ENCODE data around the gene SGCA.

SGCA gene

DNA sequence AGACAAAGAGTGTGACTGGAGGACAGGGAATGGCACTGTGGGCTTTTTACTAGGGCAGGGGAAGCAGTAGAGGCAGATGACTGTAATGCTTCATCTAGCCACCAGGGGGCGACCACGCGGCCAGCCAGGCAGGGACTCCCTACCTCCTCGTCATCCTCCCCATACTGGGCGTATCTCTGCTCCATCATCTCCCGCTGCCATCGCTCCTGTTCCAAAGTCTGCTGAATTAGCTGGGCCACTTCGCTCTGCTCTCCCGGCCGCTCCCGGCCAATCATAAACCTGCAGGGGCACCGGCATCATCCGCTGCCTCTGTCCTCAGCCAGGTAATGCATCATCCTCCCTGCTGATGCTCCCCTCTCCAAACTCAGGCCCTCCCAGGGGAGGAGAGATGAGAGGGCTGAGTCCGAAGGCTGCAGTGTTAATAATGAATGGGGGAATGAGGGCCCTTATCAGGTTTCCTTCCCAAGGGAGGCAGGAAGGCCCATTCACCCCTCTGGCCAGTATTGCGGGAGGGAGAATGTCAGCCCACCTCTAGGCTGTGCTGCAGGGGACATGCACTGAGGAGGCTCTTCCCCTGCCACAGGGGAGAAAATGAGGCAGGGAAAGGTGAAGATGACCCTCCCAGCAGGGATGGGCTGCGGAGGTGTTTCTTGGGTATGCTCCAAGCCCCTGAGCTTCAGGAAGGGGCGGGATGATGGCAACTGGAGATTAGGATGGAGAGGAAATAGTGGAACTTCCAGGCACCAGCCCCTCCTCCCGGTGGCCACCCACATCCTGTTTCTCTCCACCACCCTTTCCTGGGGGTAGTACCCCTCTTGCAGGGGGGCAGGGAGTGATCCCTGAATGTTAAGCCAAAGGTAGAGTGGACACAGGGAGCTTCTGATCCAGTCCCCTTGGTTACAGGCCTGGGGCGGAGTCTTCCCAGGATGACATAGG is 25.6 kb upstream of the SGCA start:
- Histone ChIP-seq H3K4me3 (no peak overlapping the region), H3K36me3 (ENCODE audit: insufficient read depth, low read length) (peaks cover 85% of the 10 kb centered on the region), H3K27ac (no peak overlapping the region), H3K9ac (ENCODE audit: insufficient read length) (no peak overlapping the region), H3K9me3 (ENCODE audit: low read depth, low read length) (no peaks in the 10 kb centered on the region)
- no peak for DNase-seq (ENCODE audit: low read depth, low spot score)
- TF ChIP-seq POLR2AphosphoS5 (IDR thresholded peaks at IDR 0.05; ENCODE audit: borderline replicate concordance, low read depth, low read length) (no peak), EZH2 (IDR thresholded peaks at IDR 0.05) (no peak), FOXP2 (optimal IDR thresholded peaks at IDR 0.05; ENCODE audit: control extremely low read depth, extremely low read length, insufficient read depth) (no peak)

DNA sequence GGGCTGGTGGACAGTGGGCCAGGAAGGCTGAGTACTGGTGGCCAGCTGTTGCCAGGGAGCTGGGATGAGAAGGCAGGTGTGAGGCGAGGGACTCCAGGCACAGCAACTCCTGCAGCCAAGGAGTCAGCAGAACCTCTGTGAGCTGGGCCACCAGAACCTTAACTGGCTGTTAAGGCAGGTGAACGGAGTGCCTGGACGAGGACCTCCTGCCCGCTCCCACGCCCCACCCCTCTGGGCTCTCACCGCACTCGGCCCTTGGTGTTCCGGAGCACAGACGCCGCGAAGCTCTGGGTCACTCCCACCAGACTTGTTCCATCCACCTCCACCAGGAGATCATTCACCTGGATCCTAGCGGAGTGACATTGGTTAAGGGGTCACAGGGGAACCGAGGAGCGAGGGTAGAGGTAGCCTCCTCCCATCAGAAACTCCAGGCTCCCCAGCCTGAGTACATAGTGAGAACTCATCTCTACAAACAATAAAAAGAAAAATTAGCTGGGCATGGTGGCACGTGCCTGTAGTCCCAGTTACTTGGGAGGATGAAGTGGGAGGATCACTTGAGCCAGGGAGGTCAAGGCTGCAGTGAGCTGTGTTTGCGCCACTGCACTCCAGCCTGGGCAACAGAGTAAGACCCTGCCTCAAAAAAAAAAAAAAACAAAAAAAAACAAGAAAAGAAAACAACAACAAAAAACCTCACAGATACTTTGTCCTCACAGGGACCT is 24.6 kb upstream of the SGCA start:
- Histone ChIP-seq H3K27ac (no peak overlapping the region), H3K9me3 (ENCODE audit: low read depth, low read length) (no peaks in the 10 kb centered on the region), H3K9ac (ENCODE audit: insufficient read length) (no peak overlapping the region), H3K4me3 (no peak overlapping the region), H3K36me3 (ENCODE audit: insufficient read depth, low read length) (peaks cover 84% of the 10 kb centered on the region)
- DNase-seq (ENCODE audit: low read depth, low spot score): no peak
- TF ChIP-seq EZH2 (IDR thresholded peaks at IDR 0.05) (no peak), FOXP2 (optimal IDR thresholded peaks at IDR 0.05; ENCODE audit: control extremely low read depth, extremely low read length, insufficient read depth) (no peak), POLR2AphosphoS5 (IDR thresholded peaks at IDR 0.05; ENCODE audit: borderline replicate concordance, low read depth, low read length) (no peak)

DNA sequence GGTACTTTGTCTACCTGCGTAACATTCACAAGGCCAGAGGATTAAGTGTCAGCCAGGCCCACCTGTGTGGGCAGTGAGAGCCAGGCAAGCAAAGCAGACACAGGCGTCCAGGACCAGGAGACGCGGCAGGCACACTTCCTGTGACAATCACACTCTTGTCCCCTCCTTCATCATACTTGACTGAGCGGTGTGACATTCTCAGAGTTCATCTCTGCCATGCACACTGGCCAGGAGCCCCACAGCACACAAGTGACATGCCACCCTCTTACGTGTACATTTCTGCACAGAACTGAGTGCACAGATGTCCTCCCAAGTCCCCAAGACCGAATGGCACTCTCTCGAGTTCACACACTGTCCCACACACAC is 24.1 kb upstream of the SGCA start:
- no peak for DNase-seq (ENCODE audit: low read depth, low spot score)
- H3K9ac ChIP-seq (ENCODE audit: insufficient read length): no peak overlapping the region
- no peaks in the 10 kb centered on the region for H3K9me3 ChIP-seq (ENCODE audit: low read depth, low read length)
- H3K27ac ChIP-seq: no peak overlapping the region
- H3K4me3 ChIP-seq: no peak overlapping the region
- TF ChIP-seq FOXP2 (optimal IDR thresholded peaks at IDR 0.05; ENCODE audit: control extremely low read depth, extremely low read length, insufficient read depth) (no peak), EZH2 (IDR thresholded peaks at IDR 0.05) (no peak), POLR2AphosphoS5 (IDR thresholded peaks at IDR 0.05; ENCODE audit: borderline replicate concordance, low read depth, low read length) (no peak)
- H3K36me3 ChIP-seq (ENCODE audit: insufficient read depth, low read length): peaks cover 84% of the 10 kb centered on the region

DNA sequence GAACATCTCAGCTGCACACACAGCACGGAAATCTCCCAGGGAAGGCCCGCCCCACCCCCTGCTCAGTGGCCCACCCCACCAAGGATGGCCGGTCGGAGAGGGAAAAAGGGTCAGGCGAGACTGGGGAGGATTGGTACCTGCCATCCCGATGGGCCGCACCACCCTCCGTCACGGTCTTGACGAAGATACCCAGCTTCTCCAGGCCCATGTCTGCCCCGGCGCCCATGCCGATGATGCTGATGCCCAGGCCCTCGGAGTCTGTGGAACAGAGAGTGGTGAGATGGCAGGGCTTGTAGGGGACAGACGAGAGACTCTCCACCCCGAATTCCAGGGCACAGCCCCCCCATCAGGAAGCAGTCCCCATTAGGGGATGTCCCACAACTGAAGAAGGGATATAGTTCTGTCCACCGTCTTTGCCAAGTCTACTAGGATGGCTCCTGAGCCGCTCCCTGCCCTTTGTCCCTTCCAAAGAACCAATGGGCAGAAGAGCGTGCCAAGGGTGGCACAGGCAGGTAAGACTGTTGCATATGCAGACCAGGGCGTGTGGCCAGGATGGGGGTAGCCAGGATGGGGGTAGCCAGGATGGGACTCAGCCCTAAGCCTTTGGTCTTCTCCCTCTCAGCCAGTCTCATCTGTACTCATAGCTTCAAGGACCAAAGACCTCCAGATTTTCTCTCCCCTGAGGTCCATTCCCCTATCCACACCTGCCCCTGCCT is 22.2 kb upstream of the SGCA start:
- Histone ChIP-seq H3K4me3 (no peak overlapping the region), H3K9me3 (ENCODE audit: low read depth, low read length) (no peaks in the 10 kb centered on the region), H3K27ac (no peak overlapping the region), H3K9ac (ENCODE audit: insufficient read length) (no peak overlapping the region), H3K36me3 (ENCODE audit: insufficient read depth, low read length) (peaks cover 67% of the 10 kb centered on the region)
- DNase-seq (ENCODE audit: low read depth, low spot score): no peak
- TF ChIP-seq EZH2 (IDR thresholded peaks at IDR 0.05) (no peak), FOXP2 (optimal IDR thresholded peaks at IDR 0.05; ENCODE audit: control extremely low read depth, extremely low read length, insufficient read depth) (no peak), POLR2AphosphoS5 (IDR thresholded peaks at IDR 0.05; ENCODE audit: borderline replicate concordance, low read depth, low read length) (no peak)

DNA sequence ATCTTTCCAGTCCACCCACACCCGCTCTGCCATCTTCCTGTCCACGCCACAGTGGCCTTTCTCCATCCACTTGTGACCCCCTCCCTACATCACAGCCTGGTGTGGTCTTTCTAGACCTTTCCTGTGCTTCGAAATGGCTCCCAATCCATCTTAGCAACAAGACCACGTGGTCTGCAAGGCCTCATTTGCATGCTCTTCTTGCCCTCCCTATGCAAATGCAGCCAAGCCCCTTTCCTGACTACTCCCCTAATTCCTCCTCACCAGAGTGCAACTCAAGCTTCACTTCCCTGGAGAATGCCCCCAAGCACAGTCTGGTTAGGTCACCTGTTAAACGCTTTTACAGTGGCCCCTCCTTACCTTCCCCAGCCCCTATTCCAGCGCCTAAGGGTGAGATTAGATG is 21.4 kb upstream of the SGCA start:
- H3K27ac ChIP-seq: no peak overlapping the region
- H3K4me3 ChIP-seq: no peak overlapping the region
- H3K9ac ChIP-seq (ENCODE audit: insufficient read length): no peak overlapping the region
- H3K36me3 ChIP-seq (ENCODE audit: insufficient read depth, low read length): peaks cover 60% of the 10 kb centered on the region
- DNase-seq (ENCODE audit: low read depth, low spot score): no peak
- TF ChIP-seq EZH2 (IDR thresholded peaks at IDR 0.05) (no peak), POLR2AphosphoS5 (IDR thresholded peaks at IDR 0.05; ENCODE audit: borderline replicate concordance, low read depth, low read length) (no peak), FOXP2 (optimal IDR thresholded peaks at IDR 0.05; ENCODE audit: control extremely low read depth, extremely low read length, insufficient read depth) (no peak)
- H3K9me3 ChIP-seq (ENCODE audit: low read depth, low read length): no peaks in the 10 kb centered on the region

DNA sequence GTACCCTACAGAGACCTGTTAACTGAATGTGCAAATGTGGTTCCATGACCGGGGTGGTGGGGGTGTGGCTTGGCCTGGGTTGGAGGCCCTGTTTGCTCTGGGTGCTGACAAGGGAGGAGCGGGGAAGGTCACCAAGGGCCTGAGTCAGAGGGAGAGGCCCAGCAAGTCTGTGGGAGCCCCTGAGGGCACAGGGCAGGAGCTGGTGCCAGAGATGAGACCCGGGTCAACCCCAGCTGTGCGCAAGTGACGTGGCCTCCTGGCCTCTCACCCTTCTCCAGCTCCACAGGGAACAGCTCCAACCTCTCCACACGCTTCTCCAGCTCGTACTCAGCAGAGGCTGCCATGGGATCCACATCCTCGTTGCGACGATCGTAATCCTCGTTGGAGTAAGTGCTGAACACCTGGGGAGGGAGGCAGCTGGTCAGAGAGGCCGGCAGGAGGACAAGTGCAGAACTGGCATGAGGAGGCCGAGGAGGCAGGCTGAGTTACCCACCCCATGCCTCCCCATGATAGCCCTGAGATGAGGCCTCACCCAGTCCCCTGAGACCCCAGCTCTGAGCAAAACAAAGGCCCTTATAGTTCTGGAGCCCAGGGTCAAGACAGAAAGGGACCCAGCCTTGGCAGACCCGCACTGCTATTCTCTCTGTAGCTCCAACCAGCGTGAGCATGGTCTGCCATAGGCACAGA is 20.8 kb upstream of the SGCA start:
- Histone ChIP-seq H3K9ac (ENCODE audit: insufficient read length) (no peak overlapping the region), H3K9me3 (ENCODE audit: low read depth, low read length) (no peaks in the 10 kb centered on the region), H3K4me3 (no peak overlapping the region), H3K36me3 (ENCODE audit: insufficient read depth, low read length) (peaks cover 55% of the 10 kb centered on the region), H3K27ac (no peak overlapping the region)
- no peak for DNase-seq (ENCODE audit: low read depth, low spot score)
- no peak for TF ChIP-seq FOXP2 (optimal IDR thresholded peaks at IDR 0.05; ENCODE audit: control extremely low read depth, extremely low read length, insufficient read depth)
- no peak for TF ChIP-seq POLR2AphosphoS5 (IDR thresholded peaks at IDR 0.05; ENCODE audit: borderline replicate concordance, low read depth, low read length)
- no peak for TF ChIP-seq EZH2 (IDR thresholded peaks at IDR 0.05)

DNA sequence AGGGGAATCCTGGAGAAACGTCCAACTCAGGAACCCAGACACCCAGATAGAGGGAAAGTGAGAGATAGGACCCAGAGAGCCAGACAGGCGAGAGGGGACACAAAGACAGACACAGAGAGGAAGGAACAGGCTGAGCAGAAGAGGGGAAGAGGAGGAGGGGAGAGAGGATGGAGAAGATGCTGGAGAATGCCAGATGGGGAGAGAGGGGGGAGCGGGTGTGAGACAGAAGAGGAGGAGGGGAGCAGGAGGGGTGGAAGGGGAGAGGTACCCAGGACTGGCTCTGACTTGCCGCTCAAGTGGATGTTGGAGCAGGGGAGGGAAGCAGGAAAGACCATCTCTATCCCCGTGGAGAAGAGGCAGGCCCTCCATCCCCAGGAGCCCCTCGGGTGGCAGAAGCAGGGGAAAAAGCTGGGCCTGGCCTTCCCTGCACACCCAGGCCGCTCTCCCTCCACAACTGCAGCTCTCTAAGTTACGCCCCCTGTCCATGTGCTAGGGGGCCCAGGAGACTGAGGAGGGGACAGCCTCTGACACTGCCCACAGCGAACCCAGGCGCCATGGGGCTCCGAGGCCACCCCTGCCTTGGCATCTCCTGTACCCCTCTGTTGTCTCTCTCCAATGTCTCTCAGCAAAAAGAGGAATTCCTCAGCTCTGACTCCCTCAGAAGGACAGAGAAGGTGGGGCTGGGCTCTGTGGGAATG is 20.1 kb upstream of the SGCA start:
- H3K4me3 ChIP-seq: no peak overlapping the region
- no peak overlapping the region for H3K27ac ChIP-seq
- TF ChIP-seq POLR2AphosphoS5 (IDR thresholded peaks at IDR 0.05; ENCODE audit: borderline replicate concordance, low read depth, low read length): no peak
- no peak for TF ChIP-seq EZH2 (IDR thresholded peaks at IDR 0.05)
- no peak for TF ChIP-seq FOXP2 (optimal IDR thresholded peaks at IDR 0.05; ENCODE audit: control extremely low read depth, extremely low read length, insufficient read depth)
- DNase-seq (ENCODE audit: low read depth, low spot score): no peak
- H3K9ac ChIP-seq (ENCODE audit: insufficient read length): no peak overlapping the region
- H3K9me3 ChIP-seq (ENCODE audit: low read depth, low read length): no peaks in the 10 kb centered on the region
- H3K36me3 ChIP-seq (ENCODE audit: insufficient read depth, low read length): peaks cover 48% of the 10 kb centered on the region
